Esophagus squamous epithelium (tissue), 4 donors: ENCODE measurements around the gene DSE.

Experiments used
- CTCF ChIP-seq, 6 experiments: fragments of 450-650 bp in 4 of 6; fragments of 200-600 bp in 2 of 6; sonication (generic) in 2 of 6; IDR thresholded peaks; one replicate each; pipeline ENCODE4 v1.5.1; 2016 to 2019; ENCODE audit warnings: antibody characterized with exemption in 6 of 6, mild to moderate bottlenecking in 4 of 6, moderate library complexity in 4 of 6
- POLR2A ChIP-seq, 4 donors: fragments of 450-650 bp; IDR thresholded peaks; one replicate each; pipeline ENCODE4 v1.6.1; 2017; ENCODE audit warnings: antibody characterized with exemption in 4 of 4, mild to moderate bottlenecking in 4 of 4, moderate library complexity in 3 of 4

- no peak for TF ChIP-seq CTCF (IDR thresholded peaks at IDR 0.05)
- no peak for TF ChIP-seq POLR2A (IDR thresholded peaks at IDR 0.05)
Measured at GRCh38 chr6:116359131-116359530, 11.6 kb upstream of the DSE start.
